ENCODE results near the gene SLIT1. TPM values are rescaled to one million over a fixed set of nuclear protein-coding genes. Genes with fewer than 3 reads are reported as not detected.

The SLIT1 gene
- under 0.01 TPM for total RNA-seq

DNA sequence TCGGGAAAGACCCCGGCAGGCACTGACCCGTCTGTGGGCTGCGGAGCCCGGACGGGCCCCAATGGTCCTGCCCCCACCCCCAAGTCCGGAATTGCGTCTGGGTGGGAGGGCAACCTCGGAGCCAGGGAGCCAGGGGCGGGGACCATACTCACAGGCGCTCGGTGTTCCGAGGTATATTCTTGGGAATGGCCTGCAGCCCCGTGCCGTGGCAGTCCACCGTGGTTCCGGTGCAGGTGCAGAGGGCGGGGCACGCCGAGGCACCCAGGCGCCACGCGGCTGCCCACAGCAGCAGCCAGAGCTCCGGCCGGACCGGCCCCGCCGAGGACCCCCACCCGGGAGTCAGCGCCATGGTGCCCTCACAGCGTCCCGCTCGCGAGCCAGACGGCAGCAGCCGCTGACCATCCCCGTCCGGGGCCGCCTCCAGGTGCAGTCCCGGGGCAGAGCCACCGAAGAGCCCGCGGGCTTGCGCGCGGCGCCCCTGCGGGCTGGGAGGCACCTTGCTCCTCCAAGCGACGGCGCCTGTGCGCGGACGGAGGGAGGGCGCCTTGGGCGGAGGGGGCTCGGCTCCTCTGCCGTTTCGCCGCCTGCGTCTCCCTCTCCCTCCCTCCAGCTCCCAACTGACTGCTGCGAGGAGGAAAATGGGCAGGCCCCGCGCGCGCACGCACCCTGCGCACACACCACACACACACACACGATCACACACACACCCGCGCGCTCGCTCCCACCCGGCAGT is at the start of gene SLIT1:
TSS of gene SLIT1 (minus strand) at position 634 of the 733 bp plus-strand sequence. CDS start at position 349, 285 bp downstream.
- DNase-seq (ENCODE audit: low read depth in 2 of 3, low spot score in 2 of 3) = peak in 2 of 3 donors; percentile 14 to 19

DNA sequence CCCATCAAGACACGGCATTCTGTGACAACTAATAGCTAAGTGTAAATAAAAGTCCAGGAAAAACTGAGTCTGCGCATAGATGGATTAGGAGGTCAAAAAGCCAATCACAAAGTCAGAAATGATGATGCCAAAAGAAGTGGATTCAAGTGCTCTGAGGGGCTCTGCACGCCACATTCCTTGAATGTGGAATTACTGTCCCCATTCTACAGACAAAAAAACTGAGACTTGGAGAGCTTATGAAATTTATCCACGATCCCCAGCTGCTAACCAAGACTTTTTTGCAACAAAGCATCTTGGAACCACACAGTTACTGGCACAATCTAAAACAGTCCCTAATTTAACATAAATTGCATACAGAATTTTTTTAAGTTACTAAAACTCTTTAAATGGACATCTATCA is 49.6 kb upstream of the SLIT1 start:
- DNase-seq (ENCODE audit: low read depth in 2 of 3, low spot score in 2 of 3) = no peak

DNA sequence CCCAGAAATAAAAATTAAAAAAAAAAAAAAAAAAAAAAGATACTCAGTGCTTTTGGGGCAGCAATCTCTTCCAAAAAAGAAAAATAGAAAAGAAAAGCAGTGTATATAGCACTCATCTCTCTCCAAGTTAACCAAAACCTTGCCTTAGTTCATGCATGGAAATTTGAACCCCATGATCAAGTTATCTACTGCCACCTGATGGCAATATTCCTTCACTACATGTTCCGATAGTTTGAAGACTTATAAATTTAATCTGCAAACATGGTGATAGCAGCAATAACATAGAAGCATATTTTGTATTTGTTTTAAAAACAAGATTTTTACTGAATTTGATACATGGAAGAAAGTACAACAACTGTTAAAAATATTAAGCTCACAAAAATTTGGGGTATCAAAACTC is 48.6 kb upstream of the SLIT1 start:
- DNase-seq (ENCODE audit: low read depth in 2 of 3, low spot score in 2 of 3) = peak in 2 of 3 donors; percentile 31 to 62

DNA sequence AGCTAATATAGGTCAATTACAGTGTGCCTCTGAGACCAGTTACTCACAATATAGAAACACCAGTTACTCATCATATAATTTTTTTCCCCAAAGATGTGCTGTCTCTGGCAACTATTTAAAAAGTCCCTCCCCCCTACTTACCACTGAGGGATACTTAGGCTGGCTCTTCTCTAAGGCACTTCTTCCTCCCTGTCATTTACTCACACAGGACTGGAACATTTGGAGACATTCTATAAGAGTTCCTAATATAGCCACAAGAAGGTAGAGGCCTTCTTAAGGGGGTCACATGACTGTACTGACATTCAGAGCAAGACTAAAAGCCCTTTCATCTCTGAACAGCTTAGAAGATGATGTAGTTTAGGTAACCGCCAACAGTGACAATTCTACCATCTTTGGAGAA is 44.4 kb upstream of the SLIT1 start:
- no peak for DNase-seq (ENCODE audit: low read depth in 2 of 3, low spot score in 2 of 3)

DNA sequence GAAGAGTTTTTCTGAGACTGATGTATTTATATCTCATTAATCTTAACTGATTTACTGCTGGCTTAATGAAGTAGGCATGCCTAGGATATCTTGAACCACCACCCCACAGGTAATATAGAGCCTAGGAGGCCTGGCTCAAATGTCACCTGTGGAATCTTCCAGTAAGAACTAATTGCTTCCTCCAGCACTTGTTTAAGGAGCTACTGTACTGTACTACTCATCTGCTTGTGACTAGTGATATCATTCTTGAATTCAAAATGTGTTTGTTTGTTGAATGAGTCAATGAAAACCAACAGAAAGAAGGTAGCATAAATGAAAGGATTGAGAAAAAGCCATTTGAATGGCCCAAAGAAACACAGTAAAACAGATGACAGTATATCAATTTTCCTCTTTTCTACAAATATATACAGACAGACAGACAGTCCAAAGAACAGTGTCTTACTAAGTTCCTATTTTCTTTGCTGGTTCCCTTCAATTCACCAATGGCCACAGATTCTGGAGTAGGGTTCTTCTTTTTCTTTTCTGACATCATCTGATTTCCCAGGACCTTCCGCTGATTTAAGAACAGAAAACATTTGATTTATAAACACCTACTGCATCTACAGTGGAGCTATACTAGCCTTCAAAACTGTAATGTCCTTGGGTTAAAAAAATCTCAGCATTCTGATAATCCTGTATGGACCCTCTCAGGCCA is 43.7 kb upstream of the SLIT1 start:
- DNase-seq (ENCODE audit: low read depth in 2 of 3, low spot score in 2 of 3) = no peak

DNA sequence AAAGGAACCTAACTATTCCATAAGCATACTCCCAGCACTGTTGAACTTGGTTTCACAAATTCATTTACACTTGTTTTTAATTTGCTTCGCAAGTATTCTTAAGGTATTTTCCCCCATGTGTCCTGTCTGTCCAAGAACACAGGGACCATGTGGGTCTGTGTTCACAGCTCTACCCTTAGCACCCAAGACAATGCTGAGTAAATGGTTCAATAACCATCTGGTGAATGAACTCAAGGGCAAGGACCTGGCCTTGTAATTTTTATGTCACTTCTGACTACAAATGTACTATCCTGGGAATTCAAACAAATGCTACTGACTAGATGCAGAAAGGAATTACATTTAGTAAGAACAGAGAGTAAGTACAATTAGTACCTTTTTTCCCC is 43.0 kb upstream of the SLIT1 start:
- no peak for DNase-seq (ENCODE audit: low read depth in 2 of 3, low spot score in 2 of 3)

DNA sequence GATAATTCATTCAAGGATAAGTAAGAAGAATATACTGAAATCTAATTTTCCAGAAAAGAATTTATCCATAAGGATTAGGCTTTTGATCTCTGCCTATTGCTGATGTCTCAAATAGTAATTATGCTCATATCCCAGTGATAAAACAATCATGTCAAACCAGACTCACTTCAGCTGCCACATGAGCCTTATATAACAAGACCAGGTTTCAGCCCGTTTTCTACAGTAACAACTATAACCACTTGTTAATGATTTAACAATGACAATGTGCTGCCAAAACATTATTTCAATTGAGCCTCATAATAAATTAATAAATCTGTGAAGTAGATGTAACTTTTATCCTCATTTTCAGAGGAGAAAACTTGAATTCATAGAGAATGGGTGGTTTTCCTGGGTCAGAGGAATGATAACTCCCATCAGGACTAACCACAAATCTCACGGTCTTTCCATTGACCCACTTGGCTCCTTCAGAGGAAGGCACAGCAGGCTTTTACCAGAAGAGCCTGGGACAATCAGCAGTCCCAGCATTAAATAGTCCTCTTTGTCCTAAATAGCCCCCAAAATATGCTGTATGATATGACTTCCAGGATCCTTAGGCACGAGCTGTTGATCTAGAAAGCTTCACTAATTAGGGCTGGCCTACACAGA is 42.5 kb upstream of the SLIT1 start:
- no peak for DNase-seq (ENCODE audit: low read depth in 2 of 3, low spot score in 2 of 3)

DNA sequence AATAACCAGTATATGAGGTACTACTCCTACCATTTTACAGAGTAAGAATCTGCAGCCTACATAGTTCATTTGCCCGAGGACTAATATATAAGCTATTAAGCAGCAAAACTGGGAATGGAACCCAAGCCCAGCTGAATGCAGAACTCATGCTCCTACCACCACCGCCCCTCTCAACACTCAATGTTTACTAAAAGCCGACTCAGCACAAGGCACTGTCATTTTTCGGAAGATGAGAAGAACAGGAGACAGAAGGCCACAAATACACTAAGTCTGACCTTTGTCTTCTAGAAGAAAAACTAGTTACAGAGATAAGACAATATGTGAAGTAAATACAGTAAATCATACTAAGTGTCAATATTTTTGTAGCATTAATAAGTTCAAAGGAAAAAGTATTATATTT is 40.6 kb upstream of the SLIT1 start:
- no peak for DNase-seq (ENCODE audit: low read depth in 2 of 3, low spot score in 2 of 3)

DNA sequence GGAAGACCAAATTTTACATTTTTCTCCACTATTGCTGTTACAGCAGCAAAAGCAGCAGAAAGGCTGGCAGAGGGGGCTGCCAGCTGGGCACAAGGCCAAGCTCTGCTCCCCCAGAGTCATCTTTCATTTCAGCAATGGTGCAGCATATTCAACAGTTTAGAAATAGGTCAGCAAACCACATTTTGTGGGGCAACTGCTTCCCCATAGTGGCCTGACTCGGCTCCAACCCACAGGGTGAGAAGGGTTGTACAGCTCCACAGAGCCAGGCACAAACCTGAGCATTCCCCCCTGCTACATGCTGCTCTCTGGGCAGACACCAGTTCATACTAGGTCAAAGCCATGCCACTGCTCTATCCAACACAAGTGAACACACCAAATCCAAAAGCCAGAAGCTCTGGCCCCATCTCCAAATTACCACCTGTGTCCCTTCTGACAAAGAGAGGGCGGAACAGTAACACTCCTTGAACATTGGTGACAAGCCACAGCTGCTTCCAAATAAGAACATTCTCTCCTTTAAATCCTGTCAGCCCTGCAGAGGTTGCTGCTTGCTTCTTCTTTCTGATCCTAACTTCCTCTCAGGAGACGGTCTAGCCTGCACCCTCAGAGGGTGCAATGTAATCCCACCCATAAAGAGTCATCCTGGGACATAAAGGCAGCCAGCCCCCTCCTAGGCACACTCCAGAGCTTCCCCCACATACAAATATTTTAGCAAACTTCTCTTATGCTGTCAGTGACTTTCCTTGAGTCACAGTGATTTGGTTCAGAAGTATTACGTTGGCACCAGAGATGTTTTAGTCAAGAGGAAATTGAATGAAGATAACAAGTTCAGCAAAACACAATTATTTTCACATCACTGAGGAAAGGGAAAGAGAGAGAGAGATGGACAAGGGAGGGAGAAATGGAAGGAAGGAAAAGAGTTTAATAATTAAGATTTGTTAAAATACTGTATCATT is 39.0 kb upstream of the SLIT1 start:
- no peak for DNase-seq (ENCODE audit: low read depth in 2 of 3, low spot score in 2 of 3)

DNA sequence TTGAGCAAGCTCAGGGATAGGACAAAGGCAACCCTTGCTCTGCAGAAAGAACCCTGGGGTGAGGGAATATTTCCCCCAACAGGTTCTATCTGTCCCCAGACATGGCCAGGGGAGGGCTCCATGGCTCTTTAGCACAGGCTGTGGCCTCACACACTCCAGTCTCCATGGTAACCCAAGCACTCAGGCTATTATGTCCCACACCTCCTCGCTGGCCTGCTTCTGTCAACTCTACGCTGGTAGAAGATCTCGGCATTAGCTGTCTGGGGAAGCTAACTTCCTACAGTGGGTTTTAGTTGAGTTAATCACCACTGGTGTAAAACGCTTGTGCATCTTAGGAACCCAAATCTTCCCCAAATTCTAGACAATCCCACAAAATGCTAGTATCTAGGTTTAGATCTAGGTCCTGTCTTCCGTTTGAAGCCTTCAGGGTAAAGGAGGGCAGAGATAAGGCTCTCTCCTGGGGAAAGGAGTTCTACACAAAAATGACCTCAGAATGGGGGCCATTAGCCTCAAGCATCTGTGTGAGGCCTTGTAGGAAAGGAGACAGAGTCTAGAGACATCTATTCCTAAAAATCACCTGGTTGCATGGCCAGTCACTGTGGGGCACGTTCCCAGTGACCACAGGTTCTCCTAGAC is 36.7 kb upstream of the SLIT1 start:
- no peak for DNase-seq (ENCODE audit: low read depth in 2 of 3, low spot score in 2 of 3)

DNA sequence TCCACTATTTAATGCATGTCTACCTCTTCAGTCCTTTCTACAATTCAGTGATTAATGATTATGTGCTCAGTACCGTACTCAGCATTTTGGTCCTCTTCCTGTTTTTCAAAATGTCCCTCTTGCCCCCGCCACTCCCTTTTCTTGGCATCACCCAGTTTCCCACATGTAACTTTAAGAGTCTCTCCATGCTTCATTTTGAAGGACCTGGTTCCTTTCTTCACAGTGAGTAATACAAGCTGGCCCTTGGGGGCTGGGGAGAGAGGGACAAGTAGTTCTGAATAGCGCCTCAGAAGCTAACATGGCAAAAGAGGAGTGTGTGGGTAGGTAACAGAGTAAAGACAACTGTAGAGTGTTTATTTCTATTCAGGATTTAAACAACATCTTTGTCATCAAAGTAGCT is 34.6 kb upstream of the SLIT1 start:
- DNase-seq (ENCODE audit: low read depth in 2 of 3, low spot score in 2 of 3) = no peak

DNA sequence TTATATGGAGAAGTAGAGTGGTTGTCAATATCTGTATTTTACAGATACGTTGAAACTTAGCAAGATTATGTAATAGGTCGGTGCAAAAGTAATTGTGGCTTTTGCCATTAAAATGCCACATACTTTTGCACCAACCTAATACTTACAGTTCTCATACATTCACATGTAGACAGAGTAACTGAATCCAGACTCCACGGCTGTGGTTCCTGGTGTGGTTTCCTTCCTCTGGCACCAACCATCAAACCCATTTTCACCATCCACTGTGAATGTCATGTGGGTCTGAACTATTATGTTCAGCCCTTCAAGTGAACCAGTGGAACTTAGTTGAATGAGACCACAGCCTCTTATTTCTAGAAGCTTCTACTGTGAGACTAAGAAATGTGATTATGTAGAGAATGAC is 31.5 kb upstream of the SLIT1 start:
- peak in 1 of 3 donors; percentile 26 for DNase-seq (ENCODE audit: low read depth in 2 of 3, low spot score in 2 of 3)

DNA sequence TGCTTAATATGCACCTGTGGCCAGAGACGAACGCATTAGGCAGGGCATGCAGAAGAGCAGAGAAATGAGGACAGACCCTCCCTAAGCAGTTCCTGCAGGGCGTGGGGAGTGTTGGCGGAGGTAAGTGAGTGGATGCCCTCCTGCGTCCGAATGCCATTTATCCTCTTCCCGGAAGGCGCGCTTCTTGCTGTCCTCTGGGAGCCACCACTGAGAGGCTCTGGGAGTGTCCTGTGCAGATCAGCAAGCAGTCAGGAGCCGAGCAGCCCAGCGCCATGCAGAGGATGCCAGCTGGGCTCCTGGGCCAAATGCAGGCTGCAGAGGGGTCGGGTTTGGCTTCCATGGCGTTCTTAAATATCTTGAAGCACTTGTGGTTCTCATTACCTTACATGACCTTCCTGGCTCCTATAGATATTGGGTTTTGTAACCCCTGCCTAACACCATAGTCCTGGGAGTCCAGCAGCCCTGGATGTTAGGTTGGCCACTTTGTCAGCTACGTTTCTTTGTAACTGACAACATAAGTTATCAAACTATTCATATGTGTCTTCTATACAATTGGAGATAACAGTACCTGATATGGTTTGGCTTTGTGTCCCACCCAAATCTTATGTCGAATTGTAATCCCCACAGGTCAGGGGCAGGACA is 30.0 kb upstream of the SLIT1 start:
- no peak for DNase-seq (ENCODE audit: low read depth in 2 of 3, low spot score in 2 of 3)

DNA sequence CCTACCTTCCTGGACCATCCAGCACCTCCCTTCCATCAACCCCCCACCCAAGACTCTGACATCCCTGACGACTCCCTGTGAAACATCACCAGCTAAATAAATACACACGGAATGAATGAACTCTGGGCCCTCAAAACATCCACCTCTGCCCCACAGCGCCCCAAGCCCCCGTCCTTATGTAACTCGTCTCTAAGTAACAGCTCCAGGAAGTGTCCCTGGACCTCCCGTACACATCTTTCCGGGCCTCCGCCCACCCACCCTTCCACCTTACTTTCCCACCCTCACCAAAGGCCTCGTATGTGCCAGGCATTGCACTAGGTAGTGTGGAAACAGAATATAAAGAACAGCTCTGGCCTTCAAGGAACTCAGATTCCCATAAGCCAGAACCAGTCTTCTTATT is 27.7 kb upstream of the SLIT1 start:
- no peak for DNase-seq (ENCODE audit: low read depth in 2 of 3, low spot score in 2 of 3)

DNA sequence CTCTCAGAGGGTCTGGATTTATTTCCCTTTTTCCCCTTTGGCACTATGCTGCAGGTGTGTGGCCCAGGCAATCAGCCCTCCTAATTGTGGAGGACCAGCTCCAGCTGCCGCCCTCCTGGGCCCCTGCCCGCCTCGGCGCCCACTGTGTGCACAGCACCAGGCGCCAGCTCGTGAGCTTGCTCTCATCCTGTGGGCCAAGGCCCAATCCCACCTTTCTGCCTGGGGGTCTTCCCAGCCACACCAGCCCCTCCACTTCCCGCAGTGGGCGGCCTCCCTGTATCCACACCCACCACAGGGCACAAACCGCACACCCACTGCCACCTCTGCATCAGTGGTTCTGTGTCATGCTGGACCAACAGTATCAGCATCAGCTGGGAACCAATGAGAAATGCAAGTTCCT is 25.5 kb upstream of the SLIT1 start:
- no peak for DNase-seq (ENCODE audit: low read depth in 2 of 3, low spot score in 2 of 3)

DNA sequence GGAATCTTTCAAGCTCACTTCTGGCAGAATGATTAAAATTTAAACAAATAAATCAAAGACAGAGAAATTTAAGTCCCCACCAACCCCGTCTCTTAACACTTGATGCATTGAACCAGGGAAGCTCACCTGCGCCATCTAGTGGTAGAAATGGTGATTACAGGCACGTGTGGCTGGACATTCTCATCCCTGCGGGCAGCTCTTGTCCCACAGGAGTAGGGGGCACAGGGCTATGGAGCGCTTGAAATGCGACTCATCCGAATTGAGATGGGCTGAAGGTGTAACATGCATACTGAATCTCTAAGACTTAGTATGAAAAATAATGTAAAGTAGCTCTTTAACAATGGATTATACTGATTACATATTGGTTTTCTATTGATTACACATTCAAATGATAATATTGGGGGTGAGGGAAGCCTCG is 24.8 kb upstream of the SLIT1 start:
- DNase-seq (ENCODE audit: low read depth in 2 of 3, low spot score in 2 of 3) = peak; percentile 51 to 77 (median 56)

DNA sequence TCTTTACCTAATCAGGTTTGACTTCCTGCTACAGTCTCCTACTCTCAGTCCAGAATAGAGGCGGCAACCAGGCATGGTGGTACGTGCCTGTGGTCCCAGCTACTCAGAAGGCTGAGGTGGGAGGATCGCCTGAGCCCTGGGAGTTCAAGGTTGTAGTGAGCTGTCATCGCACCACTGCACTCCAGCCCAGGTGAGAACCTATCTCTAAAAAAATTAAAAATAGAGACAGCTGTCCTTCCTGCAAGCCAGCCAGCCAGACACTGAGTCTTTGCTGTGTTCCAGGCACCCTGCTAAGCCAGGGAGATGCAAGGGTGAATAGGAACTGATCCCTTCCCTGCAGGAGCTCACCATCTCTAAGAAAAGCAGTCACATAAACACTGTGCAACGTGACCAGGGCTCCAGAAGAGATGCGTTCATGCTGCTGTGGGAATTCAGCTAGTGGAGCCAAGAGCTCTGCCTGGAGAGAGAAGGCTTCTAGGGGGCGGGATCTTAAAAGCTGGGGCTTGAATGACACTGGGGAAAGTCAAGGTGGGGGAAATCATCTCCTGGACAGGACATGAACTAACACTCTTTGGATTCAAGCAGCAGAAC is 22.1 kb upstream of the SLIT1 start:
- DNase-seq (ENCODE audit: low read depth in 2 of 3, low spot score in 2 of 3) = no peak

DNA sequence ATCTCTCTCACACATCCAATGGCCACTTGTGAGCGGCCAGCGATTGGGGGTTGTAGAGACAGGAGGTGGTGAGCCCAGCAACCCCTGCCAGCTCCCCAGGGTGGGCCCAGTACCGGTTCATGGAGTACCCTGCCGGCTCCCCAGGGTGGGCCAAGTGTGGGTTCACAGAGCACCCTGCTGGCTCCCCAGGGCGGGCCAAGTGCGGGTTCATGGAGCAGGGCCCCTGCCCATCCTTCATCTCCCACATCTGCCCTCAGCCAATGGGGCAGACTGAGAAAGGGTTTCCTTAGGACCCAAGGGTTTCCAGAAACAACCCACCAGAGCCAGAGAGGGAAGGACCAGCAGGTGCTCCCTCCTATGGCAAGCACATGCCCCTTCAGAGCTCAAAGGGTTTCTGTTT is 21.4 kb upstream of the SLIT1 start:
- DNase-seq (ENCODE audit: low read depth in 2 of 3, low spot score in 2 of 3) = no peak
